ENCODE data around the gene TDRD10.

Gene TDRD10

DNA sequence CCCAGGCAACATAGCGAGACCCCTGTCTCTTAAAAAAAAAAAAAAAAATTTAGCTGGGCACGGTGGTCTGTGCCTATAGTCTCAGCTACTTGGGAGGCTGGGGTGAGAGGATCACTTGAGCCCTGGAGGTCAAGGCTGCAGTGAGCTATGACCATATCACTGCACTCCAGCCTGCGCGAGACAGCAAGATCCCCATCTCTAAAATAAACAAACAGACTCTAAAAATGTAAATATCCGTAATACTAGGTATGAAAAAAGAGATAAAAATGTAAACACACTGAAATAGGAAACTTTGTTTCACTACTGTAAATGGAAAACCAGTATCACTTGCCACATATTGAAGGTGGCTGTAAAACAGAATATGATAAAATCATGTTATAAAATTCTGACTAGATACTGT lies 88.7 kb downstream of the TDRD10 start:
- DNase-seq (no peak), ATAC-seq (replicated peaks) (no peak)
- Mint-ChIP-seq H3K27ac (peak overlapping the region in 1 of 2 donors; percentile 64), H3K27me3 (no peaks in the 10 kb centered on the region), H3K9me3 (no peaks in the 10 kb centered on the region), H3K4me1 (ENCODE audit: low read depth in 2 of 2) (peaks cover 0 to 7% of the 10 kb centered on the region in 2 donors), H3K4me3 (no peak overlapping the region), H3K36me3 (ENCODE audit: insufficient read depth) (peaks cover 98% of the 10 kb centered on the region)

DNA sequence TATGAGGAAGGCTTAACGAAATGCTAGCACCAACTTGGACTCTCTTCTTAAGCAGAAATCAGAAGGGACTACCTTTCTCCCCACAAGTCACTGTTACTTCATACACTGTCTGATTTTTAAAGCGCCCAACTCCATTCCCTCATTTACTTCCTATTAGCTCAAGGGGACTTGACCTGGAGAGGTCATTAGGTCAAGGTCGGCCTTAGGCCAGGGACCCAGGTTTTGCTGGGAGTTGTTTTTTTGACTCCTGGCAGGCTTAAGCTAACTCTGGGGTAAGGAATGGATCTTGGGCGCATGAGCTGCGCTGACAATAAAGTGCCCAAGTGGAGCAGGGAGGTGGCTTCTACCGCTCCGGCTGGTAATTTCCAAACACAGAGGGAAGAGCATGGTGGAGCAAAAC lies 89.2 kb downstream of the TDRD10 start:
- H3K27ac Mint-ChIP-seq: peak overlapping the region in 1 of 2 donors; percentile 64
- DNase-seq (no peak), ATAC-seq (replicated peaks) (no peak)
- H3K9me3 Mint-ChIP-seq: no peaks in the 10 kb centered on the region
- peaks cover 98% of the 10 kb centered on the region for H3K36me3 Mint-ChIP-seq (ENCODE audit: insufficient read depth)
- H3K4me3 Mint-ChIP-seq: no peak overlapping the region
- no peaks in the 10 kb centered on the region for H3K27me3 Mint-ChIP-seq
- peaks cover 0 to 7% of the 10 kb centered on the region in 2 donors for H3K4me1 Mint-ChIP-seq (ENCODE audit: low read depth in 2 of 2)

DNA sequence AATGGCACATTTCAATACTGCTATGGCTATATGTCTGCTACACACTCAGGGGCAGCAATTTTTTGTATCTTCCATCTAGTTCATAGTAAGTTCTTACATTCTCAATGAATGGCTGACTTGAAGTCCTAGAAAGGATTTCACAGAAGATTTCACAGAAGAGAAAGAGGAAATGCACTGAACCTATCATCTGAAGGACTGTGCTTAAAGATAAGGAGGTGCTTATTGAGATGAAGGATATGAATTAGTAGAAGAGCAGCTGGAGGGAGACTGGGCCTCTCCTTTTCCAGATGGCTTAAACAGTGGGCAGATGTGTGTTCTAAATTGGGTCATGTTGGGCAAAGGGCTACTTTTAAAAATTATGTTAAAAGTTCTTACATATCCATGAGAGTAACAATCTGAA lies 91.4 kb downstream of the TDRD10 start:
- no peak for ATAC-seq (replicated peaks)
- Mint-ChIP-seq H3K27ac (no peak overlapping the region), H3K27me3 (no peaks in the 10 kb centered on the region), H3K4me1 (ENCODE audit: low read depth in 2 of 2) (peaks cover 2 to 14% of the 10 kb centered on the region in 2 donors), H3K9me3 (no peaks in the 10 kb centered on the region), H3K36me3 (ENCODE audit: insufficient read depth) (peaks cover 98% of the 10 kb centered on the region), H3K4me3 (no peak overlapping the region)
- DNase-seq: no peak

DNA sequence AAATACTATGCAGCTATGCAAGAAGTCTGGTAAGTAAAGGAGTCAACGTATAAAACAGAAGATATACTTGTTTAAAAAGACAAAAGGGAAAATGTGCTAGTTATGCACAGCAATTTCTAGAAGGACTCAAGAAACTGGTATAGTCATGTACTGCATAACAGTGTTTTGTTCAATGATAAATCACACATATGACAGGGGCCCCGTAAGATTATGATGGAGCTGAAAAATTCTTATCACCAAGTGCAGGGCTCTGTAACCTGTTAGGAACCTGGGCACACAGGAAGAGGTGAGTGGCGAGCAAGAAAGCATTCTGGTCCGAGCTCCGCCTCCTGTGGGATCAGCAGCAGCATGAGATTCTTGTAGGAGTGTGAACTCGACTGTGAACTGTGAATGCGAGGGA lies 92.8 kb downstream of the TDRD10 start:
- DNase-seq (no peak), ATAC-seq (replicated peaks) (no peak)
- Mint-ChIP-seq H3K27ac (no peak overlapping the region), H3K9me3 (no peaks in the 10 kb centered on the region), H3K4me3 (no peak overlapping the region), H3K27me3 (no peaks in the 10 kb centered on the region), H3K4me1 (ENCODE audit: low read depth in 2 of 2) (peaks cover 5 to 24% of the 10 kb centered on the region in 2 donors), H3K36me3 (ENCODE audit: insufficient read depth) (peaks cover 92% of the 10 kb centered on the region)

DNA sequence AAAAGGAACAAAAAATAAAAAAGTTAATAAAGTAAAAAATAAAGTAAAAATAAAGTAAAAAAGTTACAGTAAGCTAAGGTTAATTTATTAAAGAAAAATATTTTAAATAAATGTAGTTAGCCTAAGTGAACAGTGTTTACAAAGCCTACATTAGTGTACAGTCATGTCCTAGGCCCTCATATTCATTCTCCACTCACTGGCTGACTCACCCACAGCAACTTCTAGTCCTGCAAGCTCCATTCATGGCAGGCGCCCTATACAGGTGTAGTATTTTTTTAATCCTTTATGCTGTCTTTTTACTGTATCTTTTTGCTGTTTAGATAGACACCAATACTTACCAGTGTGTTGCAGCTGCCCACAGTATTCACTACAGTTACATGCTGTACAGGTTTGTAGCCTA lies 93.6 kb downstream of the TDRD10 start:
- Mint-ChIP-seq H3K9me3 (no peaks in the 10 kb centered on the region), H3K27me3 (no peaks in the 10 kb centered on the region), H3K4me1 (ENCODE audit: low read depth in 2 of 2) (peaks cover 12 to 32% of the 10 kb centered on the region in 2 donors), H3K36me3 (ENCODE audit: insufficient read depth) (peaks cover 92% of the 10 kb centered on the region), H3K4me3 (no peak overlapping the region), H3K27ac (no peak overlapping the region)
- DNase-seq: no peak
- no peak for ATAC-seq (replicated peaks)

All from effector memory CD8-positive, alpha-beta T cell (primary cell).